WTC11 (cell line): Measurements from ENCODE around the gene SLC28A1.

Source experiments
- ATF1 ChIP-seq: sonication (generic); formaldehyde crosslinking; IDR thresholded peaks from 2 replicates; pipeline ENCODE4 v1.8.1; 2023; ENCODE audit warnings: mild to moderate bottlenecking, moderate library complexity, missing genetic modification reagents
- CBFB ChIP-seq: sonication (generic); formaldehyde crosslinking; IDR thresholded peaks from 2 replicates; pipeline ENCODE4 v1.8.1; 2022; ENCODE audit warnings: mild to moderate bottlenecking, low read depth, missing genetic modification reagents
- MAX ChIP-seq: sonication (generic); formaldehyde crosslinking; IDR thresholded peaks from 2 replicates; pipeline ENCODE4 v1.8.0; 2022; ENCODE audit warnings: mild to moderate bottlenecking, missing genetic modification reagents
- NR1H2 ChIP-seq: sonication (generic); formaldehyde crosslinking; IDR thresholded peaks from 2 replicates; pipeline ENCODE4 v1.9.0; 2021; ENCODE audit warnings: mild to moderate bottlenecking, moderate library complexity, missing genetic modification reagents
- STAT6 ChIP-seq: sonication (generic); formaldehyde crosslinking; conservative IDR thresholded peaks from 2 replicates; pipeline ENCODE4 v1.8.1; 2023; ENCODE audit warnings: mild to moderate bottlenecking, low read depth, missing genetic modification reagents, moderate library complexity
- ZNF263 ChIP-seq: sonication (generic); formaldehyde crosslinking; IDR thresholded peaks from 2 replicates; pipeline ENCODE4 v1.8.1; 2022; ENCODE audit warnings: low read depth, mild to moderate bottlenecking, moderate library complexity, missing genetic modification reagents
- TF ChIP-seq, protein P1 (sequence below): fragments of 200-600 bp; IDR thresholded peaks from 2 replicates; pipeline ENCODE4 v1.8.0; 2022; ENCODE audit warnings: antibody characterized with exemption
- TF ChIP-seq, protein P2 (sequence below): sonication (generic); formaldehyde crosslinking; IDR thresholded peaks from 2 replicates; pipeline ENCODE4 v1.8.1; 2023; ENCODE audit warnings: mild to moderate bottlenecking, missing genetic modification reagents
- TF ChIP-seq, protein P3 (sequence below): sonication (generic); formaldehyde crosslinking; IDR thresholded peaks from 2 replicates; pipeline ENCODE4 v1.8.1; 2022; ENCODE audit warnings: mild to moderate bottlenecking, moderate library complexity, missing genetic modification reagents

DNA sequence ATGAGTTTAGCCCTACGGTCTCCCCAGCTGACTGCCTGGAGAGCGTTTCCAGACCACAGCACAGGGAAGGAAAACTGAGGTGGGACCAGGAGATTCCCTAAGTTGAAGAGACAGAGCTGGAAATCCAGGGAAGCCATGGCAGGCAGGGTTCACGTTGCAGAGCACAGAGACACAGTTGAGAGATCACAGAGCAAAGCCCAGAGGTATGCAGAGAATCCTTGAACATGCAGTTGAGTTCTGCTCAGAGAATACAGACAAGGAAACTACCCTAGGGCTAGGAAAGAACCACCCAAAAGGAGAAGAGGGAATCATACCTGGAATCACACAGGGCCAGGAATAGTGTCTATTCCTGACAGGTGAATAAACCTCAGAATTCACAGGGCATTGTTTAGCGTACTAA, 14.3 kb downstream of the SLC28A1 start:
- TF ChIP-seq MAX, result no peak
- TF ChIP-seq CBFB (CRISPR knock-in tag), result no peak
- TF ChIP-seq, protein P1, sequence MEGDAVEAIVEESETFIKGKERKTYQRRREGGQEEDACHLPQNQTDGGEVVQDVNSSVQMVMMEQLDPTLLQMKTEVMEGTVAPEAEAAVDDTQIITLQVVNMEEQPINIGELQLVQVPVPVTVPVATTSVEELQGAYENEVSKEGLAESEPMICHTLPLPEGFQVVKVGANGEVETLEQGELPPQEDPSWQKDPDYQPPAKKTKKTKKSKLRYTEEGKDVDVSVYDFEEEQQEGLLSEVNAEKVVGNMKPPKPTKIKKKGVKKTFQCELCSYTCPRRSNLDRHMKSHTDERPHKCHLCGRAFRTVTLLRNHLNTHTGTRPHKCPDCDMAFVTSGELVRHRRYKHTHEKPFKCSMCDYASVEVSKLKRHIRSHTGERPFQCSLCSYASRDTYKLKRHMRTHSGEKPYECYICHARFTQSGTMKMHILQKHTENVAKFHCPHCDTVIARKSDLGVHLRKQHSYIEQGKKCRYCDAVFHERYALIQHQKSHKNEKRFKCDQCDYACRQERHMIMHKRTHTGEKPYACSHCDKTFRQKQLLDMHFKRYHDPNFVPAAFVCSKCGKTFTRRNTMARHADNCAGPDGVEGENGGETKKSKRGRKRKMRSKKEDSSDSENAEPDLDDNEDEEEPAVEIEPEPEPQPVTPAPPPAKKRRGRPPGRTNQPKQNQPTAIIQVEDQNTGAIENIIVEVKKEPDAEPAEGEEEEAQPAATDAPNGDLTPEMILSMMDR, result no peak
- TF ChIP-seq ATF1 (CRISPR knock-in tag), result no peak
- TF ChIP-seq STAT6 (CRISPR knock-in tag), result no peak
- no peak for TF ChIP-seq ZNF263 (CRISPR knock-in tag)
- TF ChIP-seq, protein P2, sequence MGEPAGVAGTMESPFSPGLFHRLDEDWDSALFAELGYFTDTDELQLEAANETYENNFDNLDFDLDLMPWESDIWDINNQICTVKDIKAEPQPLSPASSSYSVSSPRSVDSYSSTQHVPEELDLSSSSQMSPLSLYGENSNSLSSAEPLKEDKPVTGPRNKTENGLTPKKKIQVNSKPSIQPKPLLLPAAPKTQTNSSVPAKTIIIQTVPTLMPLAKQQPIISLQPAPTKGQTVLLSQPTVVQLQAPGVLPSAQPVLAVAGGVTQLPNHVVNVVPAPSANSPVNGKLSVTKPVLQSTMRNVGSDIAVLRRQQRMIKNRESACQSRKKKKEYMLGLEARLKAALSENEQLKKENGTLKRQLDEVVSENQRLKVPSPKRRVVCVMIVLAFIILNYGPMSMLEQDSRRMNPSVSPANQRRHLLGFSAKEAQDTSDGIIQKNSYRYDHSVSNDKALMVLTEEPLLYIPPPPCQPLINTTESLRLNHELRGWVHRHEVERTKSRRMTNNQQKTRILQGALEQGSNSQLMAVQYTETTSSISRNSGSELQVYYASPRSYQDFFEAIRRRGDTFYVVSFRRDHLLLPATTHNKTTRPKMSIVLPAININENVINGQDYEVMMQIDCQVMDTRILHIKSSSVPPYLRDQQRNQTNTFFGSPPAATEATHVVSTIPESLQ (CRISPR knock-in tag), result no peak
- TF ChIP-seq, protein P3, sequence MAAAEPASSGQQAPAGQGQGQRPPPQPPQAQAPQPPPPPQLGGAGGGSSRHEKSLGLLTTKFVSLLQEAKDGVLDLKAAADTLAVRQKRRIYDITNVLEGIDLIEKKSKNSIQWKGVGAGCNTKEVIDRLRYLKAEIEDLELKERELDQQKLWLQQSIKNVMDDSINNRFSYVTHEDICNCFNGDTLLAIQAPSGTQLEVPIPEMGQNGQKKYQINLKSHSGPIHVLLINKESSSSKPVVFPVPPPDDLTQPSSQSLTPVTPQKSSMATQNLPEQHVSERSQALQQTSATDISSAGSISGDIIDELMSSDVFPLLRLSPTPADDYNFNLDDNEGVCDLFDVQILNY (CRISPR knock-in tag), result no peak
- TF ChIP-seq NR1H2, result no peak
